Measurements from ENCODE around the gene TMPRSS11F.

DNA sequence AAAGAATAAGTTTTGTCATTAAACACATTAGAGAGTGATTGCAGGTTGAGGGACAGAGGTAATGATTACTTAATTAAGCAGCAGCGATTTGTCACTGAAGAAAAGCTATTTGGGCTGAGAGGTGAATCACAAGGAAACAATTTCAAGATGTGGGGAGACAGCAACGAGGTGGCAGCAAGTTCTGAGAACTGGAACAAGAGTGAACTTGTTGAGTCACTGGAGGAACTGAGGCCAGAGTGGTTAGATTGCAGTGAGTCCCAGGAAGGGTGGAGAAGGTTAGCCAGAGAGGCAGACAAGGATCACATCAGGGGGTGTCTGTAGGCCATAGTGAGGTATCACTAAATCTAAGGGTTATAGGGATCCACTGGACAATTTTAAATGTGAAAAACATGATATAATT is 108.5 kb downstream of the TMPRSS11F start:
- TF ChIP-seq, protein P1, sequence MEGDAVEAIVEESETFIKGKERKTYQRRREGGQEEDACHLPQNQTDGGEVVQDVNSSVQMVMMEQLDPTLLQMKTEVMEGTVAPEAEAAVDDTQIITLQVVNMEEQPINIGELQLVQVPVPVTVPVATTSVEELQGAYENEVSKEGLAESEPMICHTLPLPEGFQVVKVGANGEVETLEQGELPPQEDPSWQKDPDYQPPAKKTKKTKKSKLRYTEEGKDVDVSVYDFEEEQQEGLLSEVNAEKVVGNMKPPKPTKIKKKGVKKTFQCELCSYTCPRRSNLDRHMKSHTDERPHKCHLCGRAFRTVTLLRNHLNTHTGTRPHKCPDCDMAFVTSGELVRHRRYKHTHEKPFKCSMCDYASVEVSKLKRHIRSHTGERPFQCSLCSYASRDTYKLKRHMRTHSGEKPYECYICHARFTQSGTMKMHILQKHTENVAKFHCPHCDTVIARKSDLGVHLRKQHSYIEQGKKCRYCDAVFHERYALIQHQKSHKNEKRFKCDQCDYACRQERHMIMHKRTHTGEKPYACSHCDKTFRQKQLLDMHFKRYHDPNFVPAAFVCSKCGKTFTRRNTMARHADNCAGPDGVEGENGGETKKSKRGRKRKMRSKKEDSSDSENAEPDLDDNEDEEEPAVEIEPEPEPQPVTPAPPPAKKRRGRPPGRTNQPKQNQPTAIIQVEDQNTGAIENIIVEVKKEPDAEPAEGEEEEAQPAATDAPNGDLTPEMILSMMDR (IDR thresholded peaks at IDR 0.05) = no peak
- TF ChIP-seq EZH2 (IDR thresholded peaks at IDR 0.05) (no peak), EZH2phosphoT487 (IDR thresholded peaks at IDR 0.05) (no peak)

Data from neural progenitor cell (in vitro differentiated cells).